Measurements from ENCODE around the gene CREB3L2.
A peak's percentile ranks its signal among the peaks of the same experiment; 100 is the strongest.

The CREB3L2 gene

DNA sequence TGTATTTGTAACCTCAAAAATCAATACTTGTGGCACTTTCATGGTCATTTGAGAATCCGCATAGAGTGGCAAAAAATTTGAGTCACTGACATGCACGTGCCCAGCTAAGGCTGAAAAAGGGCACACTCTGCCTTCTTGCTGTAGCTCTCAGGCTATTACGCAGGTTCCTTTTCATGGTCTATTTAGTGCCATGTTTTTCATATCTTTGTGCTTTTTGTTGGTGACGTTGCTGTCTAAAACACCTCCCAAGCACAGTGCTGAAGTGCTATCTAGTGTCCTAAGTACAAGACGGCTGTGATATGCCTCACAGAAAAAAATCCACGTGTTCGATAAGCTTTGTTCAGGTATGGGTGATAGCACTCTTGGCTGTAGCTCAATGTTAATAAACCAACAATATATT lies 50.9 kb downstream of the CREB3L2 start:
- no peak for DNase-seq (ENCODE audit: low spot score)

- DNase-seq (ENCODE audit: low spot score), result no peak
Measured at GRCh38 chr7:137950263-137950621, 51.6 kb downstream of the CREB3L2 start.

DNA sequence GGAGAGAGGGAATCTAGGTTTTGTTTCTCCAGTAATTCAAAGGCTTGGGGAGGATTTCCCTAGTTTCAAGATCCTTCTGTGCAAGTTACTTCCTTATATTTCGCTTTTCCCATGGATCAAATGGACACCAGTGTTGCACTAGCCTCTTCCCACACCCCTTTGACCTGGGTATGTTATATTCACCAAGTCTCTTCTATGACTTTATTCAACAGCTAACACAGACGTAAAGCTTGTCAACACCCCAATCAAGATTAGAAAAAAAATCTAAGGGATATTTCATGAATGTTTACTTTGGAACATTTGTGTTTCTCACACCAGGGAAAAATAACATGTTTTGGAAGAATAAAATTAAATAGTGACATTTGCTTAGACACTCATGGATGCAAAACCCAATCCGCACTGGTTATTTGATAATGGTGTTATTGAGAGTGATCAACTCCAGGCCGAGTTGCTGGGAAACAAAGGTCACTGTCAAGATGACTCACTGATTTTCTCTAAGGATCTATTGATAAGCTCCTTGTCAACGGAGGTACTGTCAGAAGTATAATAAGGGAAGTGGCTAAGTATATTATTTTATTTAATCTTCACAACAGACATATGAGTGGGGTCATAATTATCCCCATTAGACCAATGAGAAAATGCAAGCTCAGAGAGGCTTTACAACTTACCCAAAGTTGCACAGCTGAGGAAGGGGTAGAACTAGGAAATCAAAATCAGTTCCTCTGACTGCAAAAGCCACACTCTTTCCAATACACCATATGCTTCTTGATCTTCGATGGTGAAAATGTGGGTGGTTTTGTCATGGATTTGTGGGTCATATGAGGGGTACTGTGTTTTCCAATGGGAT lies 52.2 kb downstream of the CREB3L2 start:
- DNase-seq (ENCODE audit: low spot score), result no peak

GRCh38 chr7:137948845-137949330 lies 53.0 kb downstream of the CREB3L2 start:
- DNase-seq (ENCODE audit: low spot score), result no peak

- DNase-seq (ENCODE audit: low spot score), result no peak
Measured at GRCh38 chr7:137948083-137948844, 53.6 kb downstream of the CREB3L2 start.

DNA sequence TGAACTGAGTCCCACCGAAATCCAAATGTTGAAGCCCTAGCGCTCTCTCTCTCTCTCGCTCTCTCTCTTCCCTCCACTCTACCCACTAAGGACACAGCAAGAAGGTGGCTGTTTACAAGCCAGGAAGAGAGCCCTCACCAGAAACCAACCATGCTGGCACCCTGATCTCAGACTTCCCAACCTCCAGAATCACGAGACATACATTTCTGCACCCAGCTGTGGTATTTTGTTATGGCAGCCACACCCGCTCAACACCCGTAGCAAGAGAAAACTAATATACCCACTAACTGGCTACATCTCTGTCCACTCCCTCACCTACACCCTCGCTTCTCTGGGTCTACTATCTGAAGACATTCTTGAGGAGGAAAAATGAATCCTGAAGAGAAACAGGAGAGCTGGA lies 54.8 kb downstream of the CREB3L2 start:
- DNase-seq (ENCODE audit: low spot score), result no peak

- no peak for DNase-seq (ENCODE audit: low spot score)
Measured at GRCh38 chr7:137946011-137946410, 55.9 kb downstream of the CREB3L2 start.

DNA sequence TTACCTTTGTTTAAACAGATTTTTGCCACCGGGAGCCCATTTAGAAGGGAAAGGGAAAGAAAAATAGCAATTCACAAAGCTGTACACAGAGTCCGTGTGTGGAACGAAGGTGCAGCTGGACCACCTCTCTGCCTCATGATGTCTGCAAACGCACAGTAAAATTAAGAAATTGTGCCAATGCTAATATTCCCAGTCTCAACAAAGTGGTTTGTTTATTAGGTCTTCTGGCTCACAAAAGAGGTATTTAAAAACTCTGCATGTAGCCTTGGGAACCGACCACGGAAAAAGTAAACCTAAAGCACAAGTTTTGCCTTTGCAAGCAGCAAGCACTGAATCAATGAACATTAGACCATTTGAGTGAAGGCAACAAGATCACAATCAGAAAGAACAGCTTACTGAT lies 57.7 kb downstream of the CREB3L2 start:
- no peak for DNase-seq (ENCODE audit: low spot score)

DNA sequence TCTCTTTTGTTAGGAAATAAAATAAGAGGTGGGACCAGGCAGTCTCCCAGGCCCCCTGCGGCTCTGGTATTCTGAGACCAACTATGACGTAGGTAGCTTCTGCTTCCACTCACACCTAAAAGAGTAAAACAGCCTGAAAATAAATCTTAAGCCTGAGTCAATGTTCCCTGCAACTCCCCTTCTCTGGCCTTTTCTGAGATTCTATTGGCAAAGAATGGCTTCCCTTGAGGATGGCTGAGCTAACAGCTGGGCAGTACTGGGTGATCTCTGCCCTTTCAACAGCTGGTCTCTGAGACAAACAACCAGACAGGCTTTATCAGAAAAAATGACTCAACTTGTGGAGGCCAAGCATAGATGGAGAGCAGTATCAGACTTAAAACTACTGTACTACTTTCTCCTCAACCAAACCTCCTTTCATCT lies 58.7 kb downstream of the CREB3L2 start:
- DNase-seq (ENCODE audit: low spot score), result no peak

DNA sequence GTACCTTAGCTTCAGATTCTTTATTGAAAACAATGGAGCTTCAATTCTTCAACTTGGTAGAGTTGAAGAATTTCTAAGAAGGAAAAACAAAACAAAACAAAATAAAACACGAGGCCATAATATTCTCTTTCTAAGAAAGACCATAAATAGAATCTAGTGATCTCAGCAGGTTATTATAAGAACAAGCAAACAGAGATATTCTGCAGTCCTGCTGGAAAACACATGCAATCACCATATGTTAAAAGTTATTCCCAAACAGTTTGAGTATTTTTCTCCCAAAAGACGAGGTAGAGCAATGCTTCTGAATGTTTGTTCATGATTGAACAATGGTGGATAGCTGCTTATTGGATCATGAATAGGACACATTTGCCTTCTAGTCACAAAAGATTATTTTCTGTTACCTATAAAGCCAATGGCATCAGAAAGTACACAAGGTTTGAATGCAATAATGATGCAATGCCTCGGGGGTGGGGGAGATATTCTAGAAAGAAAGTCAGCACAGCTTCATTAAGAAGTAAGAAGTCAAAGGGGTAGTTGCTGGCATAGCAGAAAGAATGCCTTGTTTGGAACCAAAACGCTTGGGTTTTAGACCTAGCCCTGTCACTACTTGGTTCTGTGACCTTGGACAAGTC lies 59.3 kb downstream of the CREB3L2 start:
- DNase-seq (ENCODE audit: low spot score), result no peak

DNA sequence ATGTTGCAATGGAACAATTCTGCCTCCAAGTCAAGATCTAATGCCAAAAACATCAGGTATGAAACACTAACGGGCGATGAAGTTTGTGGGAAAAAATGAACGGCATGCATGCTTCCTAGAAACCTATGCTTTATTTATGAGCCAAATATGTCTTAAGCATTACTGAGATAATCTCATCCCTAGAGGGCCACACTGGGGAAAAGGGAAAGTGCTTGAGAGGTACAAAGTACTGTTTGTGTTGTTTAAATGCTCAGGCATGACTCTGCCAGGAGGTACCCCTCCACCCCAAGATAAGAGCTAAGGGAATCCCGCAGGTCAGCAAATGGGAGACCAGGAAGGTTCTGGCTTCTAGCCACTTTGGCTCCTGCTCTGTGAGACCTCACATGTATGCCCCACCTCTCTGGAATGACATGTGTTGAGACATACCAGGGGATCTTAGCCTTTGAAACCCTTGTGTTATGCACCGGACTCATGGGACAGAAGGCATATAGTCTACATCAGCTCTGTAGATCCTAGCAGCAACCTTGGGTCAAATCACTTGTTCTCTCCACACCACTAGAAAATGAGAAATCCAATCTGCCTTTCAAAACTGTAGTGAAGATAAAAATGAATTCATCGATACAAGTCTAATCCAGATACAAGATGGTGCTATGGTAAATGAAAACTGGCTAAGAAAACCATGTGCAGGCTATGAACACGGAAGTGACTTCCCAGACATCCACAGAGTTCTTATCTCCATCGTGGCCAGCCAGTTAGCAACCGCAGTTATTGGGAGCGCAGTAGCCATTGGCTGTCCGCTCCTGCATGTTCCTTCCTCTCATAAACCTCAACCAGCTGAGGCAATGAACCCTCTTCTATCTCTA lies 61.0 kb downstream of the CREB3L2 start:
- DNase-seq (ENCODE audit: low spot score), result no peak

DNA sequence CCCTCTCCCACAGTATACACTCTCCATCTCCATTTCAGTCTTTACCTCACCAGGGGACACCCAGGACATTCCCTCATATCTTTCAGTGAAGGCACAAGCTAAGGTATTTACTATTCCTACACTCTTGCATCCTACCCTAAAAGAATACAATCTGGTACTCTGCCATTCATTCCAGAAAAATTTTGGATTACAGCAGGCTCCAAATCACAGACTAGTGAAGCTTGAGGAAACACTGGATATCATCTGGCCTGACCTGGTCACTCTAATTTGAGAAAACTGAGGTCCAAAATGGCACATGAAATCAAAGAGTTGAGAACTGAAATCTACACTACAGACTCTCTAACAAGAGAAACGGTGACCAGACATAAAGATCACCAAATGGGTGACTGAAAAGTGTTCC lies 61.7 kb downstream of the CREB3L2 start:
- DNase-seq (ENCODE audit: low spot score), result no peak

DNA sequence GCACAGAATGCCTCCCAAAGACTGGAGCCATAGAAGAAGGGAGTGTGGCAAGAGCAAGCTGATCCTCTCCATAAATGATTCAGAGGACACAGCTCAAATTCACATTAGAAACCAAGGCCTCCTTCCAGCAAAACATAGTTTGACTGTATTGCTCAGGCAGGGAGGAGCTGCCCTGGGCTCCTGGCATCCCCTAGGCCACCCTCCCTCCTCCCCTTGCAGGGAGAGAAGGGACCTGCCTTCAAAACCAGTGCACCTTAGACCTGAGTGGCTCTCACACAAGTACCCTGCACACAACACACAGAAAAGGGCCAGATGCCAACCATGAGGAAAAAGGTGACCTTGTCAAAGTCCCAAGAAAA lies 64.7 kb downstream of the CREB3L2 start:
- DNase-seq (ENCODE audit: low spot score), result no peak

- no peak for DNase-seq (ENCODE audit: low spot score)
Measured at GRCh38 chr7:137936509-137937201, 65.2 kb downstream of the CREB3L2 start.

DNA sequence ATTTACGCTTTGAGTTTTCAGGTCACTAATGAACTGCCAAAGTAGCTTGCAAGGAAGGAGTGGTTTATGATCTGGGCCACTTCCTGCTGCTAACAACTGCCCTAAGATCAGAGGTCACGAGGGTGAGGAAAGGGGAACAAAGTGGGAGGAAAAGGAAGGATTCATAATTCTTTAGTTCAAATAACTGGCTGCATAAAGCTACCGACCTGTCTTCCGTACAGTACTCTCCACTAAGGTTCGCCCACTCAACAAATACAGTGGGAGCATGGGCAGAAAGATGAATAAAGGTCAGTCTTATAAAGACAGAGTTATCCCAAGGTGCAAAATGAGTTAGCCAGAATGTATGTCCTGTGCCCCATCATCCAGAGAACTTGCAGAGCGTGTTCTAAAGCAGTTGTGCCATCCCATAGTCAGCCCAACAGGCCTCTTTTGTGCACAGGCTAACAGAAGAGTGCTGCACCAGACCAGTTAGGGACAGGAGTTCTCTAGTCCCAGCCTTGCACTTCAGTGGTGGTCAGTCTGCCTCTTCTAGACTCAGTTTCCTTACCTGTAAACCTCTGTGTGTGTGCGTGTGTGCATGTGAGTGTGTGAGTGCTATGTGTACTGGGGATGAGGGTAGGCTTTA lies 65.9 kb downstream of the CREB3L2 start:
- DNase-seq (ENCODE audit: low spot score), result peak; percentile 29

DNA sequence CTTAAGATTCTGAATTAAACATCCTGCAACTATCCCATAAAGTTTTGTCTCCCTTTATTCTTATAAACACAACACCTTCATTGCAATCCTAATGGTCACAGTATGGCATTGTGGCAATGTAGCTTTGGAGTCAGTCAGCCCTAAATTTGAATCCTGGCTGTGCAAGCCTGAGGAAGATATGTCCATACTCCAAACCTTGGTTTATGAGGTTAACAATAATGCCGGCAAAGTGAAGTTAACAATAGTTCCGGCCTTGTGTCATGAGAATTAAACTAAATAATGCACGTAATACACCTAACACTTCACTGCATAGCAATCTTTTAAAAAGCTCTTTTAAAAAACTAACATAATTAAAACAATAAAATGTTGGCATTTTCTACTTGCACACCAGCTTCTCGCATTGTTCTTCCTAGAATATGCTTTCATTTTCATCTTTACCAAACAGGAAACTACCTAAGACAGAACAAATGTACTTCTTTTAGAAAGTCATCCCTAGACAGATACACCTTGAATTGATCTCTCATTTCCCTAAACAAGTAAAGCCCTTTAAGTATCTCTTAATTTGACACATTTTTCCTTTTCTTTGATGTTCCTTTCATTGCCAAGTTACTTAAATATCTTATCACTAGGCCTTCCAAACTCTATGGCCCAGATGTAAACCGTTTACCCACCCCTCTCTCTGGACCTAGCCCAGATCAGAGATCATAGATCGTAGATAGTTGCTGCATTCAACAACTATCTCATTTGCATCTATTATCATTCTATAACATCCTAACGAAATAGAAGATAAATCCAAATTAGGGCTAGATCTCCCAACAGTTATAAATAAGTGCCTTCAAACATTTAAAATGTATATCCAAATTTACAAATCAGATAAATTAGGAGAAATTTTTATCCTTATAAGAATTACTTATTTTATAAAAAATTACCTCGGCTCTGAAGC lies 66.7 kb downstream of the CREB3L2 start:
- DNase-seq (ENCODE audit: low spot score), result no peak

- no peak for DNase-seq (ENCODE audit: low spot score)
Measured at GRCh38 chr7:137934176-137934826, 67.6 kb downstream of the CREB3L2 start.

GRCh38 chr7:137933270-137934017 lies 68.4 kb downstream of the CREB3L2 start:
- DNase-seq (ENCODE audit: low spot score), result no peak
